ENCODE measurements around the gene SLAMF9. TPM values are rescaled to one million over a fixed set of nuclear protein-coding genes. Genes with fewer than 3 reads are reported as not detected.

The SLAMF9 gene
- total RNA-seq, 1 experiment from 2014 or later: 0.94 TPM

DNA sequence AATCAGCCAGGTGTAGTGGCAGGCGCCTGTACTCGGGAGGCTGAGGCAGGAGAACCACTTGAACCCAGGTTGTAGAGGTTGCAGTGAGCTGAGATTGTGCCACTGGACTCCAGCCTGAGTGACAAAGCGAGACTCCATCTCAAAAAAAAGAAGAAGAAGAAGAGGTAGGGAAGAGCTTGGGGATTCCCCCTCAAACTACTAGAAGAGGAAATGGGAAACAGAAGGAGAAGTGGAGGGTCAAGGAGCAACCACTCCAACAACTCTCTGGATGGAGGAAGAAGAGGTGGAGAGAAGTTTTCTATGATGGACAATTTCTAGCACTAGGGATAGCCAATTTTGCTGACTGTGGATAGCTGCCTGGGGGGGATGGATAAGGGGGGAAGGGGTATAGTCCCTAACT lies 14.9 kb upstream of the SLAMF9 start:
- H3K27ac ChIP-seq: no peak overlapping the region
- BruUV-seq (replicated peaks): no TSS peak
- H3F3A ChIP-seq (ENCODE audit: insufficient read depth, low read depth): no peaks in the 10 kb centered on the region
- no peaks in the 10 kb centered on the region for H3K36me3 ChIP-seq (ENCODE audit: low read depth)
- H3K79me2 ChIP-seq (ENCODE audit: low read depth): no peaks in the 10 kb centered on the region
- intact Hi-C loops (cut with micrococcal nuclease; ENCODE audit: unreplicated experiment): no loop called here
- no peak overlapping the region for H3K4me2 ChIP-seq
- ChIA-PET POLR2A (ENCODE audit: unreplicated experiment) (interaction anchor here (0.7 kb wide), 1 partner anchor 23 kb away, joined by 8 read pairs; no protein-coding TSS in a partner anchor), CTCF (no interaction called here)
- H3K4me1 ChIP-seq (replicated peaks; ENCODE audit: insufficient read depth): no peaks in the 10 kb centered on the region
- DNase-seq: no peak
- no peaks in the 10 kb centered on the region for H3K9me2 ChIP-seq (ENCODE audit: insufficient read depth)
- no peaks in the 10 kb centered on the region; the same call in 1 of the 2 replicates for H3K9me3 ChIP-seq (ENCODE audit: insufficient read depth, low read depth)
- H3K4me3 ChIP-seq: no peak overlapping the region
- H3K27me3 ChIP-seq (ENCODE audit: insufficient read depth, low read depth): peaks cover 1% of the 10 kb centered on the region; the same call in 1 of the 2 replicates
- no peak for TF ChIP-seq EZH2 (IDR thresholded peaks at IDR 0.05; ENCODE audit: low read depth)
- TF ChIP-seq, protein P1, sequence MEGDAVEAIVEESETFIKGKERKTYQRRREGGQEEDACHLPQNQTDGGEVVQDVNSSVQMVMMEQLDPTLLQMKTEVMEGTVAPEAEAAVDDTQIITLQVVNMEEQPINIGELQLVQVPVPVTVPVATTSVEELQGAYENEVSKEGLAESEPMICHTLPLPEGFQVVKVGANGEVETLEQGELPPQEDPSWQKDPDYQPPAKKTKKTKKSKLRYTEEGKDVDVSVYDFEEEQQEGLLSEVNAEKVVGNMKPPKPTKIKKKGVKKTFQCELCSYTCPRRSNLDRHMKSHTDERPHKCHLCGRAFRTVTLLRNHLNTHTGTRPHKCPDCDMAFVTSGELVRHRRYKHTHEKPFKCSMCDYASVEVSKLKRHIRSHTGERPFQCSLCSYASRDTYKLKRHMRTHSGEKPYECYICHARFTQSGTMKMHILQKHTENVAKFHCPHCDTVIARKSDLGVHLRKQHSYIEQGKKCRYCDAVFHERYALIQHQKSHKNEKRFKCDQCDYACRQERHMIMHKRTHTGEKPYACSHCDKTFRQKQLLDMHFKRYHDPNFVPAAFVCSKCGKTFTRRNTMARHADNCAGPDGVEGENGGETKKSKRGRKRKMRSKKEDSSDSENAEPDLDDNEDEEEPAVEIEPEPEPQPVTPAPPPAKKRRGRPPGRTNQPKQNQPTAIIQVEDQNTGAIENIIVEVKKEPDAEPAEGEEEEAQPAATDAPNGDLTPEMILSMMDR (conservative IDR thresholded peaks at IDR 0.05): no peak
- no peaks in the 10 kb centered on the region for H4K20me1 ChIP-seq (ENCODE audit: insufficient read depth)
- H2AFZ ChIP-seq: no peak overlapping the region

DNA sequence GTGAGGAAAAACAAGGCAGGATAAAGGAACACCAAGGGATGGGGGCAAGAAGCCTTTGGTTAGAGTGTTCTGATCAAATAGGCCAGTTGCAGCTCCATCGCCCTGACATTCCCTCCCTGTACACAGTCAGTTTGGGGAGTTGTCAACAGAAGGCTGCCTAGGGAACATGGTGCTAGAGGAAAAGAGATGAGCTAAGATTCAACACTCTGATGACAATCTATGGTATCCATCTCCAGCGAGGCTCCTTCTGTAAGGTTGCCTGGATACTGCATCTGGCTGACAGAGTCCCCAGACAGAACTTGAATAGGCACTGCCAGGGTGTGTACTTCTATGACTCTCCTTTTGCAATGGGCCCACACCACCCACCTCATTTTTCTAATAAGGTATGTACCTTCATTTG lies 11.2 kb upstream of the SLAMF9 start:
- H2AFZ ChIP-seq: no peak overlapping the region
- no peak overlapping the region for H3K4me3 ChIP-seq
- H3K27me3 ChIP-seq (ENCODE audit: insufficient read depth, low read depth): no peaks in the 10 kb centered on the region
- no peaks in the 10 kb centered on the region for H3K36me3 ChIP-seq (ENCODE audit: low read depth)
- H3K4me1 ChIP-seq (replicated peaks; ENCODE audit: insufficient read depth): peaks cover 15% of the 10 kb centered on the region
- peaks cover 13% of the 10 kb centered on the region; the same call in 1 of the 2 replicates for H3F3A ChIP-seq (ENCODE audit: insufficient read depth, low read depth)
- BruUV-seq (replicated peaks): no TSS peak
- TF ChIP-seq EZH2 (IDR thresholded peaks at IDR 0.05; ENCODE audit: low read depth): no peak
- TF ChIP-seq, protein P1 (conservative IDR thresholded peaks at IDR 0.05): no peak
- ChIA-PET CTCF (interaction anchor here (0.6 kb wide), 3 partner anchors 28 to 111 kb away, joined by 3 read pairs; no protein-coding TSS in a partner anchor), POLR2A (ENCODE audit: unreplicated experiment) (no interaction called here)
- H3K79me2 ChIP-seq (ENCODE audit: low read depth): no peaks in the 10 kb centered on the region
- no peak for DNase-seq
- H3K9me3 ChIP-seq (ENCODE audit: insufficient read depth, low read depth): no peaks in the 10 kb centered on the region
- intact Hi-C loops (cut with micrococcal nuclease; ENCODE audit: unreplicated experiment): no loop called here
- no peaks in the 10 kb centered on the region for H4K20me1 ChIP-seq (ENCODE audit: insufficient read depth)
- no peaks in the 10 kb centered on the region for H3K9me2 ChIP-seq (ENCODE audit: insufficient read depth)
- H3K4me2 ChIP-seq: no peak overlapping the region
- H3K27ac ChIP-seq: no peak overlapping the region

DNA sequence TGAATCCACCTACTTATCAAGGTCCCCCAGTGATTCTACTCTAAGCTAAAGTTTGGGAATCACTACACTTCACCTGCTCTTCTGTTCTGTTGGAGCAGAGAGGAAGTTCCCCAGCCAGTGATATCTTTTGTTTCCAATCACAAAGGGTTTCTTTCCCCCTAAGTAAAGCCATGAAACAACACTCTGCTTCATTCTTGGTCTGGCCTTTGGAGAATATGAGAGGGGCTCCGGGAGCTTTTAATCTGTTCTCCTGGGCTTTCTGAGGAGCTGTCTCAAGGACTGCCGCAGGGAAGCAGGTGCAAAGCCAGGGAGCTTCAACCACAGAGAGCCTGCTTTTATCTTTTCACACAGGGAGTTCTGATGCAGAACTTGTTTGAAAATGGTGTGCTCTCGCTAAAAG lies 10.1 kb upstream of the SLAMF9 start:
- Histone ChIP-seq H3K36me3 (ENCODE audit: low read depth) (no peaks in the 10 kb centered on the region), H3K27me3 (ENCODE audit: insufficient read depth, low read depth) (no peaks in the 10 kb centered on the region), H2AFZ (no peak overlapping the region), H3K27ac (no peak overlapping the region), H3K9me3 (ENCODE audit: insufficient read depth, low read depth) (no peaks in the 10 kb centered on the region), H3K9me2 (ENCODE audit: insufficient read depth) (no peaks in the 10 kb centered on the region), H3K4me2 (no peak overlapping the region), H4K20me1 (ENCODE audit: insufficient read depth) (no peaks in the 10 kb centered on the region), H3K4me3 (no peak overlapping the region), H3K79me2 (ENCODE audit: low read depth) (no peaks in the 10 kb centered on the region), H3K4me1 (replicated peaks; ENCODE audit: insufficient read depth) (peaks cover 25% of the 10 kb centered on the region), H3F3A (ENCODE audit: insufficient read depth, low read depth) (peaks cover 15% of the 10 kb centered on the region; the same call in 1 of the 2 replicates)
- DNase-seq: no peak
- intact Hi-C loops (cut with micrococcal nuclease; ENCODE audit: unreplicated experiment): loop anchor here (5.0 kb wide), 1 partner anchor 33 kb away; no protein-coding TSS in a partner anchor
- POLR2A ChIA-PET (ENCODE audit: unreplicated experiment): no interaction called here
- BruUV-seq (replicated peaks): no TSS peak
- TF ChIP-seq, protein P1 (conservative IDR thresholded peaks at IDR 0.05): no peak
- TF ChIP-seq EZH2 (IDR thresholded peaks at IDR 0.05; ENCODE audit: low read depth): no peak
- CTCF ChIA-PET: no interaction called here
